ENCODE results near the gene STAB1.

Gene STAB1

GRCh38 chr3:52494886-52495495 lies at the start of gene STAB1:
STAB1 (plus strand) TSS chr3:52495338; CDS start chr3:52495414, 76 bp downstream.
- no peak for TF ChIP-seq CTCF (IDR thresholded peaks at IDR 0.05)
- Histone ChIP-seq H3K27ac (peak within 1 kb of the TSS in 1 of 2 donors; percentile 85), H3K4me3 (peak within 1 kb of the TSS; percentile 65)
- DNase-seq (ENCODE audit: low spot score) = no peak

GRCh38 chr3:52446042-52446441 lies 49.1 kb upstream of the STAB1 start:
- no peak for TF ChIP-seq CTCF (IDR thresholded peaks at IDR 0.05)
- Histone ChIP-seq H3K27ac (no peak overlapping the region), H3K4me3 (no peak overlapping the region)
- DNase-seq (ENCODE audit: low spot score) = no peak

GRCh38 chr3:52446631-52447511 lies 48.3 kb upstream of the STAB1 start:
- DNase-seq (ENCODE audit: low spot score) = no peak
- Histone ChIP-seq H3K4me3 (no peak overlapping the region), H3K27ac (no peak overlapping the region)
- peak; percentile 99 for TF ChIP-seq CTCF (IDR thresholded peaks at IDR 0.05)

- Histone ChIP-seq H3K4me3 (no peak overlapping the region), H3K27ac (no peak overlapping the region)
- DNase-seq (ENCODE audit: low spot score) = no peak
- TF ChIP-seq CTCF (IDR thresholded peaks at IDR 0.05) = no peak
Observed at GRCh38 chr3:52447512-52448355, 47.4 kb upstream of the STAB1 start.

GRCh38 chr3:52450489-52451236 lies 44.5 kb upstream of the STAB1 start:
- TF ChIP-seq CTCF (IDR thresholded peaks at IDR 0.05) = no peak
- no peak overlapping the region for H3K27ac ChIP-seq
- H3K4me3 ChIP-seq = no peak overlapping the region
- DNase-seq (ENCODE audit: low spot score) = no peak

GRCh38 chr3:52451237-52452083 lies 43.7 kb upstream of the STAB1 start:
- no peak for DNase-seq (ENCODE audit: low spot score)
- Histone ChIP-seq H3K4me3 (no peak overlapping the region), H3K27ac (no peak overlapping the region)
- no peak for TF ChIP-seq CTCF (IDR thresholded peaks at IDR 0.05)

All from coronary artery (tissue), 2 donors.